ENCODE data around the gene EIPR1.

EIPR1 gene

DNA sequence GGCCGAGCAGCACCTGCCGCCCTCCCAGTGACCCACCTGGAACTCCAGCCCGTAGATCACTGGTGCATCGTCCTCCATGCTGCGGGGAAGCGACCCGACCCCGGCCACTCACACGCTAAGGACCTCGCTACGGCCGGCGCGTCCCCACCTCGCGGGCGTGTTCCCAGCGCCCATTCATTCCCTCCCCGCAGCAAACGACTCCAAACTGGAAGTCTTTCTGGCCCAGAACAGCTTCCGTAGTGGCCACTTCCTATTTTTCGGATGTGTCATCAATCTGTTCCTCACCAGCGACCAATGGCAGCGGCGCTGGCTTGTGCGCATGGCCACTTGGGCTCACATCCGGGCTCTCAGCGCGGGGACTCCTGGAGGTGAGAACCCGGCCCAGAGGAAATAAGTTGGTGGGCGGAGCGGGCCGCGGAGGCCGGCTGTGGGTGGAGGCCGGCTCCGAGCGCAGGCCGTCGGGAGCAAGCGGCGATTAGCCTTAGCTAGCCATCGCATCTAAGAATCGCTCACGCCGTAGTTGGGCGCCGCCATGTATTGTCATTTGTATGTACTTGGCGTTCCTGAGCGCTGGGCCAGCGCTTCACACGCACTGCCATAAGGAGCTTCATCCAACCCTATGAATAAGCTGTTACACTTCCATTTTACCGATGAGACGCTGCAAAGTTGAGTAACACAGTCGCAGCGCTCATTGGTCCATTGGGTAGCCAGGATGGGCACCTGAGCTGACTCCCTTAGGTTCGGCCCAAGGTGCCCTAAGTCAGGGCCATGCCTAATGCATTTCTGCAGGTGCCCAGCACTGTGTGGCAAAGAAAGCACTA, at the start of gene EIPR1:
EIPR1 (minus strand) TSS at position 207 of the 821 bp plus-strand sequence; CDS start at position 78, 129 bp downstream.
- no peaks in the 10 kb centered on the region for H3K27me3 ChIP-seq (ENCODE audit: insufficient read depth, low read length)
- H3K4me1 ChIP-seq (ENCODE audit: insufficient read depth, low read length), result peaks cover 25% of the 10 kb centered on the region
- peak within 1 kb of the TSS; percentile 63 for H2AFZ ChIP-seq (ENCODE audit: low read depth, low read length)

DNA sequence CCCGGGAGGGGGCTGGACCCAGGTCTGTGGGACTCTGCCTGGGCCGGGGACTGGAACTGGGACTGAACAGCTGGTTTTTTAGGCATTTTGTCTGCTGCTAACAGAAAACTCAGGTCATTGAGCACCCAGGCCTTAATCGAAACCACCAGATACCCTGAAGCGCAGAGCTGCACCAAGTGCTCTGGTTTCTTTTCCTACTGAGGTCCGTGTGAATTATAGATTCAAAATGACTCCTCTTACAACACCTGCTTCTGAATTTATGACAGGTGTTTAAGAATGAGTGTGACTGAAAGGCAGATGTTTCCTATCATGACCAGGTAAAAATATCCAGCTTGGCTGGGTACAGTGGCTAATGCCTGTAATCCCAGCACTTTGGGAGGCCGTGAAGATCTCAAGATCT, 49.7 kb upstream of the EIPR1 start:
- Histone ChIP-seq H2AFZ (ENCODE audit: low read depth, low read length) (no peak overlapping the region), H3K9me3 (ENCODE audit: low read length) (no peaks in the 10 kb centered on the region), H3K4me1 (ENCODE audit: insufficient read depth, low read length) (no peaks in the 10 kb centered on the region), H3K4me3 (ENCODE audit: low read length) (no peak overlapping the region), H3K36me3 (ENCODE audit: insufficient read depth, low read length) (peaks cover 57% of the 10 kb centered on the region), H3K27me3 (ENCODE audit: insufficient read depth, low read length) (no peaks in the 10 kb centered on the region)

More for the DNA sequence above, at the start of gene EIPR1:
- H3K36me3 ChIP-seq (ENCODE audit: insufficient read depth, low read length), result peaks cover 12% of the 10 kb centered on the region
- no peaks in the 10 kb centered on the region for H3K9me3 ChIP-seq (ENCODE audit: low read length)
- peak within 1 kb of the TSS; percentile 73 for H3K4me3 ChIP-seq (ENCODE audit: low read length)

DNA sequence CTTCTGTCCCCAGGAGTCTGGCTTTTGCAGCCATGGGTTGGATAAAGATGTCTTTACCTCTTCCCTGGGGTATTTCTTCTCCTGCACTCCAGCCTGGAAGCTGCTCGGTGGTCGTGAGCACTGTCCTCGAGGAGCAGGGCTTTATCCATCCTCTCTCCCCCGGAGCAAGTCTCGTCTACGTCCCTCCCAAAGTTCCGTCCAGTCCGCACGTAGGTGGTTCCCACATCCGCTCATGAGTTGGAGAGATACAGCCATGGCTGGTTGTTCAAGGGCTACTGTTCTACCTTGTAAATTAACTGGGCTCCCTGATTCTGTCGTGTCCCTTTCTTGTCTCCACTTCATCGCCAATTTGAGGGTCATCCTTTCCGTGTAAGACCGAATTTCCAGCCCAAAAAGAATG, 49.0 kb upstream of the EIPR1 start:
- Histone ChIP-seq H3K4me1 (ENCODE audit: insufficient read depth, low read length) (no peaks in the 10 kb centered on the region), H3K36me3 (ENCODE audit: insufficient read depth, low read length) (peaks cover 59% of the 10 kb centered on the region)

DNA sequence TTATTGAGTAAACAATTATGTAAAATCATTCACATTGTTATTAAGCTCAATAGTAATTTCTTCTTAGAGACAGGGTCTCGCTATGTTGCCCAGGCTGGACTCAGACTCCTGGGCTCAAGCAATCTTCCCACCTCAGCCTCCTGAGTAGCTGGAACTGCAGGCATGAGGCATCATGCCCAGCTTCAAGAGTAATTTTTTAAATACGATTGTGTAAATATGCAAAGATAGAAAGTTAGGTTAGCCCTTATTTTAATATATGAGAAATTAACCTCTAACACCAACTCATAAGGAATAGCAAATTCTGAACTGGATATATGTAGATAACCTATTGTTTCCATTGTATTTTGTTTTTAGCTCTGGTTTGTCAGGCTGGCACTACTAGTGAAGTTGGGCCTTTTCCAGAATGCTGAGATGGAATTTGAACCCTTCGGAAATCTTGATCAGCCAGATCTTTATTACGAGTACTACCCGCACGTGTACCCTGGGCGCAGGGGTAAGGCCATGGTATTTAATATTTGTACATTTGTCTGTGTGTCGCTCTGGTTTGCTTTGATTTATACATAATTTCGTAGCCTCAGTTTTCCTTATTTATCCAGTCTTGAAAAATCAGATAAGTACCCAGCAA, 46.7 kb upstream of the EIPR1 start:
- Histone ChIP-seq H2AFZ (ENCODE audit: low read depth, low read length) (no peak overlapping the region), H3K4me1 (ENCODE audit: insufficient read depth, low read length) (no peaks in the 10 kb centered on the region), H3K27me3 (ENCODE audit: insufficient read depth, low read length) (no peaks in the 10 kb centered on the region), H3K9me3 (ENCODE audit: low read length) (no peaks in the 10 kb centered on the region), H3K4me3 (ENCODE audit: low read length) (no peak overlapping the region), H3K36me3 (ENCODE audit: insufficient read depth, low read length) (peaks cover 63% of the 10 kb centered on the region)

More for the DNA sequence above, 49.0 kb upstream of the EIPR1 start:
- Histone ChIP-seq H3K9me3 (ENCODE audit: low read length) (no peaks in the 10 kb centered on the region), H3K27me3 (ENCODE audit: insufficient read depth, low read length) (no peaks in the 10 kb centered on the region), H3K4me3 (ENCODE audit: low read length) (no peak overlapping the region), H2AFZ (ENCODE audit: low read depth, low read length) (no peak overlapping the region)

DNA sequence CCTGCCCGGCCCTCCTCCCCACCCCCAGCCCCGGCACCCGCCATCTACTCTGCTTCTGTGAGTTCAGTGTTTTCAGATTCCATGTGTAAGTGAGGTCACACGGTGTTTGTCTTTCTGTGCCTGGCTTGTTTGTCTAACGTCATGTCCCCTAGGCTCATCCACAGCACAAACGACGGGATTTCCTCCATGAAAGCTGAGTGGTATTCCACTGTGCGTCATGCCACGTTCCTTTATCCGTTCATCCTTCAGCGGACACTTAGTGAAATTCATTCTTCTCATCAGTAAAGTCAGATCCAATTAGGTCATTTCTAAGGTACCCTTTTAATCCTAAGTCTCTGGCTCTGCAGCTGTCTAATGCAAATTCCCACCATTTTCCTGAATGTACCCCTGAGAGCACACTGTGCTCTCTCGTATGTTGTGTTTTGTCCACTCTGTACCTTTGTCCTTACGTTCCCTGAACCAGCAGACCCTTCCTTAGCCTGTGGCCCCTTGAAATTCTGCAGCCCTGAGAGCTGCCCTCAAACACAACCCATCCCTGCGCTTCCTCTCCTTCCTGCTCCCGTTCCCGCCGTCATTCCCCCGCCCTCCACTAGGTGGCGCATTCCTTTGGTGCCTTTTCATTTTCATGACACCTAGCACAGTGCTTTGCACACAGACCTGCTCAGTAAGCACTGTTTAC, 46.0 kb upstream of the EIPR1 start:
- no peak overlapping the region for H3K4me3 ChIP-seq (ENCODE audit: low read length)
- no peaks in the 10 kb centered on the region for H3K4me1 ChIP-seq (ENCODE audit: insufficient read depth, low read length)
- no peaks in the 10 kb centered on the region for H3K9me3 ChIP-seq (ENCODE audit: low read length)
- H3K27me3 ChIP-seq (ENCODE audit: insufficient read depth, low read length), result no peaks in the 10 kb centered on the region
- H2AFZ ChIP-seq (ENCODE audit: low read depth, low read length), result no peak overlapping the region
- peaks cover 63% of the 10 kb centered on the region for H3K36me3 ChIP-seq (ENCODE audit: insufficient read depth, low read length)

DNA sequence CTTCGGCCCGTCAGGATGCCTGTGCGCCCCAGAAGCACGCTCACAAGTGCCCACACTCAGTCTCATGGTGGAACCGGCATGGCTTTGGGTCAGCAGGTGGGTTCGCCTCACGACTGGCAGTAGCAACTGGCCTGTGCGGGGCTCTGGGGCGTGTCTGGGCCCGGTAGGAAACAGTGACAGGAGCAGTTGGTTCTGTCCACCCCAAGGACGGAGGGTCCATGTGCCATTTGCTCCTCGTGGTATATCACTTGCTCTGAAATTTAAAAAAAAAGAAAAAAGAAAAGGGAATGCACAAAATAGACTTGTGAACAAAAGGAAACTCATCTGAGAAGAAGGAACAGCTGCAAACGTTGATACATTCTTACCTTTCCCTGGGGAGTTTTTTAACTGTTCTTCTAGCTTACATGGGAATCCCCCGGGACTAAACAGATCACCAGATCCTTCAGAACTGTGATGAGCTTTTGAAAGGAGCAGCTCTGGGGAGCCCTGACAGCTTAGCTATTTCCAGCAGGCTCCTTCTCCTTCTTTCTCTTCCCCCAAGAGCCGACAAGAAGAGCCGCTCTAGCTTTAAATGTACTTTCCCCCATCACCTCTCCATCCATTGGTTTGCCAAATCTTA, 44.7 kb upstream of the EIPR1 start:
- Histone ChIP-seq H3K27me3 (ENCODE audit: insufficient read depth, low read length) (no peaks in the 10 kb centered on the region), H3K9me3 (ENCODE audit: low read length) (no peaks in the 10 kb centered on the region), H3K4me1 (ENCODE audit: insufficient read depth, low read length) (no peaks in the 10 kb centered on the region), H3K4me3 (ENCODE audit: low read length) (no peak overlapping the region), H2AFZ (ENCODE audit: low read depth, low read length) (no peak overlapping the region), H3K36me3 (ENCODE audit: insufficient read depth, low read length) (peaks cover 57% of the 10 kb centered on the region)

DNA sequence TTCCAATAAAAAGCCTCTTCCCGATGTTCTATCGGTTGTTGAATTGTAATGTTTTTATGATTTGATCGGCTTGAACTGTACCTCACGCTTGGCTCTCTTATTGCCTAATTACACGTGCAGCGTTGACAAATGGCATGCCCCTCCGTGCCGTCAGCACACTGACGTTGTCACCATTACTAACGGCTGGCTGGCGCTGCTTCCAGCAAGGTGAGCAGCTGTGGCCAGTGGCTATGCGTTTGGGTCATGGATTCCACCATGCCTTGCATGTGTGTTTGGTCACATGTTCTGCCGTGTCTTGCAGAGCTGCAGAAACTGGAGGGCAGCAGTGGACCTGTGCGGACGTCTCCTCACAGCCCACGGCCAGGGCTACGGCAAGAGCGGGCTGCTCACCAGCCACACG, 44.0 kb upstream of the EIPR1 start:
- Histone ChIP-seq H3K27me3 (ENCODE audit: insufficient read depth, low read length) (no peaks in the 10 kb centered on the region), H2AFZ (ENCODE audit: low read depth, low read length) (no peak overlapping the region), H3K36me3 (ENCODE audit: insufficient read depth, low read length) (peaks cover 51% of the 10 kb centered on the region), H3K4me1 (ENCODE audit: insufficient read depth, low read length) (no peaks in the 10 kb centered on the region), H3K9me3 (ENCODE audit: low read length) (no peaks in the 10 kb centered on the region), H3K4me3 (ENCODE audit: low read length) (no peak overlapping the region)

DNA sequence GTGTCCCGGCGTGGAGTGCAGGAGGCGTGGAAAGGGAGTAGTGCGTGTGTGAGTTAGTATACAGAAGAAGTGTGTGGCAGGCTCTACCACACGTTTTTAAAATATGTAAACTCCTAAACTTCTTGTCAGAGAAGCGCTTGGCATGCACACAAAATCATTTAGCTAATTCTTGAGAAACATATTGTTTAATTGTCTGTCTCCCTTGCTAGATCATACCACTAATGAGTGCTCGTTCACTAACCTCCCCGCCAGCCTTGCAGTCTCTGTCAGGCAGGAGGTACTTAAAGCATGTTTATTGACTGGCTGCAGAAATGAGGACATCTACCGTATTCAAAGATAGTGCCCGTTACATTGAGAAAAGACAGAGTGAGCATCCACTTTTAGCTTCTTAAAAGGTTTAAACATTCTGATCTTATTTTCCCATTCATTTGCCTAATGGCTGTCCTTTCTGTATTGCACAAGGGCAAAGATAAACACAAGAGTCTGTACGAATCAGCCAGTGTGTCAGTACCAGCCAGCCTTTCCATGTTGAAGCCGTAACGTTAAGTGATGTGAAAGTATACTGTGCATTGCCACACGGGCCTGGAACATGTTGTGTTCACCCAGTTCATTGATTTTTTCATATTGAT, 43.3 kb upstream of the EIPR1 start:
- no peaks in the 10 kb centered on the region for H3K9me3 ChIP-seq (ENCODE audit: low read length)
- no peak overlapping the region for H2AFZ ChIP-seq (ENCODE audit: low read depth, low read length)
- H3K4me1 ChIP-seq (ENCODE audit: insufficient read depth, low read length), result no peaks in the 10 kb centered on the region
- no peaks in the 10 kb centered on the region for H3K27me3 ChIP-seq (ENCODE audit: insufficient read depth, low read length)
- peaks cover 46% of the 10 kb centered on the region for H3K36me3 ChIP-seq (ENCODE audit: insufficient read depth, low read length)
- H3K4me3 ChIP-seq (ENCODE audit: low read length), result no peak overlapping the region

DNA sequence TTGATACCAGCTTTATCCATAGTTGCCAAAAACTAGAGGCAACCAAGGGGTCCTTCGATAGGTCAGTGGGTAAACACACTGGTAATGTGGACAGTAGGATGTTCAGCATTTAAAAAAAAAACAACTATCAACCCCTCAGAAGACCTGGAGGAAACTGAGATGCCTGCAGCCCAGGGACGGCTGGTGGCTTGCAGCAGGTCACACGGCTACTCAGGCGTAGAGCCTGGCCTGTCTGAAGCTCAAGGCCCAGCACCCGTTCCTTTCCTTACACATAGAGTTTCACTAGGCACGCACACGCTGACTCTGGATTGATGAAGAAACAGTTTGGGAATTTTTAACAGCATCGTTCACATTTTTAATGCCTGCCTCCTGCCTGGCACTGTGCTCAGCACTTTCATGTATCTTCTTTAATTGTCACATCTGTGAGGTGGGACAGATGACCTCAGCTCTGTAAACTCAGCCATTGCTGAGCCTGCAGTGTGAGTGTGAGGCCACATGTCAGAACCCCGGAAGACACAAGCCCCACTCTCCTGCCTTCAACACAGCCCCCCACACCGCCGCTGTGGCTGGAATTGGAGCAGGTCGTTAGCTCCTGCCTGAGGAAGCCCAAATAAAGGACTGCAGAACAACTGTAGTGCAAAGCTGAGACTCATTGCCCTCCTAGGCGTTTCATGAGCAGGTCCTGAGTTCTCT, 42.6 kb upstream of the EIPR1 start:
- no peak overlapping the region for H3K4me3 ChIP-seq (ENCODE audit: low read length)
- H3K27me3 ChIP-seq (ENCODE audit: insufficient read depth, low read length), result no peaks in the 10 kb centered on the region
- no peaks in the 10 kb centered on the region for H3K4me1 ChIP-seq (ENCODE audit: insufficient read depth, low read length)
- H3K9me3 ChIP-seq (ENCODE audit: low read length), result no peaks in the 10 kb centered on the region
- H3K36me3 ChIP-seq (ENCODE audit: insufficient read depth, low read length), result peaks cover 44% of the 10 kb centered on the region
- H2AFZ ChIP-seq (ENCODE audit: low read depth, low read length), result no peak overlapping the region

DNA sequence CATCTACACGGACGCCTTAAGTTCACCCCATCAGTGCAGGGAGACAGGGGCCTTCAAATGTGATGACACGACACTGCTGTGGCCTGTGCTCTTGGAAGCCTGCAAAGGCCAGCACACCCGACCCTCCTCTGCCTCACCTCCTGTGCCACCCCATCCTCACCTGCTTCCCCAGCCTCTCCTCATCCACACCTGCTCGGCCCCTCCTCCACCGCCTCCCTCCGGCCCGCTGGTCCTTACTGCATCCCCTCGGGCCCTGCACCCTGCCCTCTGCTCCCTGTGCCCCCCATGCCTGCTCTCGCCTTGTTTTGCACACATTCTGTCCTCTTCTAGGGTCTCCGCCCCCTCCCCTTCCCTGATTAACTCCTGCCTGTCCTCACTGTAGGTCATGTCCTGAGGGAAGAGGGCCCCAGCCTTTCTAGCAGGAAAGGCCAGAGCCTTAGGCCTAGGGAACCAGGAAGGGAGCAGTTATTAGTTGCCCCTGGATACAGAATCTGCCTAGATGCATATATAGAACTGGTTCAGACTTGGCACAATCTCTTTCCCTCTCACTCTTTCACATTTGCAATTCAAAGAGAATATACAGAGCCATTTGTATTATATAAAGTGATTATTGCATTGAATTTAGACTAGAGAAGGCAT, 41.3 kb upstream of the EIPR1 start:
- H2AFZ ChIP-seq (ENCODE audit: low read depth, low read length), result no peak overlapping the region
- H3K36me3 ChIP-seq (ENCODE audit: insufficient read depth, low read length), result peaks cover 40% of the 10 kb centered on the region
- no peaks in the 10 kb centered on the region for H3K9me3 ChIP-seq (ENCODE audit: low read length)
- H3K4me3 ChIP-seq (ENCODE audit: low read length), result no peak overlapping the region
- no peaks in the 10 kb centered on the region for H3K4me1 ChIP-seq (ENCODE audit: insufficient read depth, low read length)
- no peaks in the 10 kb centered on the region for H3K27me3 ChIP-seq (ENCODE audit: insufficient read depth, low read length)

DNA sequence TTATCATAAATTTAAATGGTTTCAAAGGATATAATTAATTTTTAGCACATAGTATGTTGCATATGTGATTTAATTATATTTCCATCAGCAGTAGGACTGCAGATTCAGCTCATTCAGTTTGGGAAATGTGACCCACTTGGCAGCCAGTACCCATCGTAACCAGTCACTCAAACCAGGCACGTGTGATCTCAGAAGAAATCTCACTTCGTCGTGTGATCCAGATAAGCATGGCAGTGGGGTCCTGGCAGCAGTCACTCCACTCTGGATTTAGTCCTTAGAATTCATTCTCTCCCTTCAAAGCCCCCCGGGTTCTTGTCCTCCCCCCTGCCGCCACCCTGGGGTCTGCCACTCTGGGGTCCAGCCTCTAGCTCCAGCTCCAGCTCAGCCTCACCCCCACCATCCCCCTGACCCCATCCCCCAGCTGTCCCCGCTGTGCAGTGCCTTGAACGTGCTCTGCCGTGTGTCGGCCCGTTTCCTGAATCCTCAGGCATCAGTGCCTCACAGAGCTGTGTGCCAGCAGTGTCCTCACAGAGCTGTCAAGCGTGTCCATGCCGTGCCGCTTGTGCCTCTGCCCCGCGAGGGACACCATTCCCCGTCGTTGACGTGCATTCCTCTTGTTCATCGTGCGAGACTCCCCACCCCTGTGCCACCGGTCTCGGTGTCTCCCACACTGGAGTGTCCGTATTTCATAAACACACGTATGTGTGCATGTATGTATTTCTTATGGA, 36.7 kb upstream of the EIPR1 start:
- Histone ChIP-seq H3K4me1 (ENCODE audit: insufficient read depth, low read length) (no peaks in the 10 kb centered on the region), H2AFZ (ENCODE audit: low read depth, low read length) (no peak overlapping the region), H3K9me3 (ENCODE audit: low read length) (no peaks in the 10 kb centered on the region), H3K27me3 (ENCODE audit: insufficient read depth, low read length) (no peaks in the 10 kb centered on the region), H3K36me3 (ENCODE audit: insufficient read depth, low read length) (peaks cover 13% of the 10 kb centered on the region), H3K4me3 (ENCODE audit: low read length) (no peak overlapping the region)
